GM23338 (cell line): ENCODE data around the gene TMEM151B.

Source experiments
- CREB1 ChIP-seq: fragments of 250-450 bp; sonication (Bioruptor Pico); IDR thresholded peaks from 2 replicates; pipeline ENCODE4 v1.5.0; 2020; ENCODE audit warnings: low read depth, mild to moderate bottlenecking, moderate library complexity
- CTCF ChIP-seq, 2 experiments: fragments of 200-600 bp in 1 of 2; sonication (generic) in 1 of 2; conservative IDR thresholded peaks; 2 replicates each; pipeline versions ENCODE4 v1.5.1 to v1.6.1; 2016 to 2017; ENCODE audit warnings: antibody characterized with exemption in 2 of 2, low read depth in 2 of 2, mild to moderate bottlenecking in 2 of 2, moderate library complexity in 1 of 2
- ETS1 ChIP-seq: IDR thresholded peaks from 2 replicates; pipeline ENCODE4 v1.6.1; 2016; ENCODE audit warnings: antibody characterized with exemption
- EZH2 ChIP-seq: fragments of 200-600 bp; sonication (generic); IDR thresholded peaks from one replicate; pipeline ENCODE4 v1.8.0; 2017; ENCODE audit warnings: antibody characterized with exemption, mild to moderate bottlenecking, low read depth; ENCODE audit not compliant: unreplicated experiment
- EZH2phosphoT487 ChIP-seq: fragments of 200-600 bp; sonication (generic); IDR thresholded peaks from one replicate; pipeline ENCODE4 v1.8.1; 2018; ENCODE audit warnings: antibody characterized with exemption; ENCODE audit not compliant: unreplicated experiment
- JUNB ChIP-seq: IDR thresholded peaks from one replicate; pipeline ENCODE4 v1.6.1; 2016; ENCODE audit warnings: antibody characterized with exemption; ENCODE audit not compliant: unreplicated experiment
- NANOG ChIP-seq: IDR thresholded peaks from 2 replicates; pipeline ENCODE4 v1.6.1; 2016; ENCODE audit warnings: antibody characterized with exemption, borderline replicate concordance
- POLR2AphosphoS5 ChIP-seq: IDR thresholded peaks from 2 replicates; pipeline ENCODE4 v1.6.1; 2016; ENCODE audit warnings: antibody characterized with exemption, low read depth
- REST ChIP-seq: IDR thresholded peaks from one replicate; pipeline ENCODE4 v1.6.1; 2018; ENCODE audit warnings: antibody characterized with exemption; ENCODE audit not compliant: unreplicated experiment
- STAT1 ChIP-seq: IDR thresholded peaks from one replicate; pipeline ENCODE4 v1.6.1; 2016; ENCODE audit warnings: antibody characterized with exemption; ENCODE audit not compliant: unreplicated experiment
- ZNF114 ChIP-seq: fragments of 250-450 bp; sonication (Bioruptor Pico); IDR thresholded peaks from 2 replicates; pipeline ENCODE4 v1.5.0; 2020; ENCODE audit warnings: mild to moderate bottlenecking, moderate library complexity
- ZNF331 ChIP-seq: fragments of 250-450 bp; sonication (Bioruptor Pico); IDR thresholded peaks from 2 replicates; pipeline ENCODE4 v1.5.0; 2020; ENCODE audit warnings: low read depth, mild to moderate bottlenecking, moderate library complexity
- ZNF462 ChIP-seq: fragments of 250-450 bp; sonication (Bioruptor Pico); IDR thresholded peaks from 2 replicates; pipeline ENCODE4 v1.5.0; 2020; ENCODE audit warnings: mild to moderate bottlenecking, moderate library complexity

- no peak for TF ChIP-seq CTCF (conservative IDR thresholded peaks at IDR 0.05; ENCODE audit: low read depth in 2 of 2)
- TF ChIP-seq JUNB = no peak
- TF ChIP-seq POLR2AphosphoS5 = no peak
- no peak for TF ChIP-seq EZH2
- TF ChIP-seq REST = no peak
- no peak for TF ChIP-seq EZH2phosphoT487
- TF ChIP-seq CREB1 (CRISPR knock-in tag) = no peak
- TF ChIP-seq ETS1 = no peak
- no peak for TF ChIP-seq NANOG
- TF ChIP-seq ZNF462 (CRISPR knock-in tag) = no peak
- TF ChIP-seq STAT1 = no peak
- no peak for TF ChIP-seq ZNF331
- TF ChIP-seq ZNF114 (CRISPR knock-in tag) = no peak
Observed at GRCh38 chr6:44272999-44273566, 2.8 kb downstream of the TMEM151B start.
